Measurements from ENCODE around the gene CLPSL1.

DNA sequence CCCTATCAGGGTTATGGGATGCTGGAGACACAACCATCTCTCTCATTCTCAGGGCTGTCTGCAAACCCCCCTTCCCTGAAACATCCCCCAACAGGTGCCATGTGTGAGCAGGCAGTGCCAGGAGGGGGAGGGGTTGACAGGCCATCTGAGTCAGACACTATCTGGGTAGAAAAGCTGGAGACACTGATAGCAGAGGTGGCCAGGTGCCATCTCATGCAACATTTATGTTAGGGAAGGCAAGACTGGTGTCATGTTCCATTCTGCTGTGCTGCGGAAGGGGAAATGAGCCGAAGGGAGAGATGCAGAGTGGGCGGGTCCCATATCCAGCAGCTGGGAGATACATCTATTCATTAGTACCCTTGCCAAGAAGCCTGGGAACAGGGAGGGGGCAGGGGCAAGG, 27.9 kb downstream of the CLPSL1 start:
- no peak for TF ChIP-seq EZH2 (IDR thresholded peaks at IDR 0.05; ENCODE audit: insufficient read depth, poor library complexity, severe bottlenecking)
- TF ChIP-seq EZH2phosphoT487 (IDR thresholded peaks at IDR 0.05; ENCODE audit: insufficient read depth, low read depth): no peak
